GM10266 (cell line): Measurements from ENCODE around the gene ALDH1A1.

Source experiments
- DNase-seq: peaks from one replicate; pipeline ENCODE4 v3.0.0; 2012; ENCODE audit errors: extremely low spot score
- CTCF ChIP-seq: IDR thresholded peaks from 2 replicates; pipeline ENCODE4 v1.5.1; 2012; ENCODE audit warnings: mild to moderate bottlenecking, low read depth; ENCODE audit not compliant: control insufficient read depth, insufficient read depth; ENCODE audit errors: missing control alignments

ALDH1A1 gene

GRCh38 chr9:72933730-72934665 lies 18.9 kb downstream of the ALDH1A1 start:
- DNase-seq: no peak
- TF ChIP-seq CTCF: no peak

- no peak for DNase-seq
- no peak for TF ChIP-seq CTCF
Measured at GRCh38 chr9:72932619-72933018, 20.2 kb downstream of the ALDH1A1 start.

- no peak for TF ChIP-seq CTCF
- no peak for DNase-seq
Measured at GRCh38 chr9:72931897-72932296, 21.0 kb downstream of the ALDH1A1 start.

- no peak for DNase-seq
- no peak for TF ChIP-seq CTCF
Measured at GRCh38 chr9:72931437-72931836, 21.4 kb downstream of the ALDH1A1 start.

GRCh38 chr9:72930828-72931227 lies 22.0 kb downstream of the ALDH1A1 start:
- no peak for DNase-seq

GRCh38 chr9:72929542-72929941 lies 23.3 kb downstream of the ALDH1A1 start:
- DNase-seq: no peak
- TF ChIP-seq CTCF: no peak

More at GRCh38 chr9:72930828-72931227, 22.0 kb downstream of the ALDH1A1 start:
- no peak for TF ChIP-seq CTCF

- no peak for DNase-seq
- no peak for TF ChIP-seq CTCF
Measured at GRCh38 chr9:72928042-72928507, 24.8 kb downstream of the ALDH1A1 start.
